ENCODE data around the gene WLS.

- no peak for TF ChIP-seq BHLHE40 (IDR thresholded peaks at IDR 0.05; ENCODE audit: borderline replicate concordance)
- TF ChIP-seq SUZ12 (IDR thresholded peaks at IDR 0.05): no peak
- TF ChIP-seq SP1 (IDR thresholded peaks at IDR 0.05): no peak
- TF ChIP-seq ELF4 (IDR thresholded peaks at IDR 0.05): no peak
- no peak for TF ChIP-seq TARDBP (IDR thresholded peaks at IDR 0.05)
- no peak for TF ChIP-seq FOXM1 (IDR thresholded peaks at IDR 0.05; ENCODE audit: borderline replicate concordance)
- TF ChIP-seq ZNF384 (IDR thresholded peaks at IDR 0.05): no peak
- no peak for TF ChIP-seq ARNT (IDR thresholded peaks at IDR 0.05)
- no peak for TF ChIP-seq FOXA1 (IDR thresholded peaks at IDR 0.05)
- TF ChIP-seq HDGF (IDR thresholded peaks at IDR 0.05; ENCODE audit: borderline replicate concordance): no peak
- no peak for TF ChIP-seq FOXK2 (IDR thresholded peaks at IDR 0.05)
These were observed 11.0 kb downstream of the WLS start for GRCh38 chr1:68221001-68221979.

Data from HEK293T (cell line).